Stimulated activated CD8-positive, alpha-beta memory T cell treated with anti-CD3 and anti-CD28 coated beads, Interleukin-2, amount 100 ng/mL, for 48 hours (primary cell): ENCODE results near the gene GPRIN3.

ENCODE experiments used
- DNase-seq, 2 donors: peaks; one replicate each; pipeline ENCODE4 v3.0.0-alpha.2; 2020; ENCODE audit warnings: low read depth in 2 of 2

The GPRIN3 gene

DNA sequence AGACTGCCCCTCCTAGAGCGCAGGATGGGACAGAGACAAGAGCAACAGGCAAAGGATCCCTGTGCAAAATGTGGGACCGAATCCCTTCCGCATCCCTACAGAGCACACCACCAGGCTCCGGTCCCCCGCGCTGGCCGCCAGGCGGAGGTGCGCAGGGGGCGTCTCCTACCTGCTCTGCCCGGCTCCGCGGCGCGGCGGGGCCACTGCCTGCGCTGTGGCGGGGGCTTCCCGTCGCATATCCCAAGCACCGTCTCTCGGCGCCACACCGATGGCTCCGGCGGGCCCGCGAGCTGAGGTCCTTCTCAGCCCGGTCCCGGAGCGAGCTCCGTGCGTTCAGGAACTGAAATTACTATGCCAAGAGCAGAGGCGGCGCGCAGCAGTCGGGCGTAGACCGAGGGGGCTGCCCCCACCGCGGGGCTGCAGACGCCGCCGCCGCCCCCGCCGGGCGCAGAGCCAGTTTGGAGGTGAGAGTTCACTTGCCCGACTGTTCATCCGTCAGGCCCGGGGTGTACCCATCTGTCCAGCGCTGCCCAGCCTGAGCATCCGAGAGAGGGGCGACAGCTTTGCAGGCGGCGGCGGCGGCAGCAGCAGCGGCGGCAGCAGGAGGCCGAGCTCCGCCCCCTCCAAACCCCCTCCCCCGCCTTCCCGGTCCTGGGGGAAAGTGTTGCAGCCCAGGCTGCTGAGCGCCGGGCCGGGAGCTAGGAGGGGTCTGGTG, at the start of gene GPRIN3:
TSS of gene GPRIN3 (minus strand) at position 355 of the 715 bp plus-strand sequence. CDS start 57,690 bp downstream, outside the sequence.
- peak; percentile 45 to 49 for DNase-seq

DNA sequence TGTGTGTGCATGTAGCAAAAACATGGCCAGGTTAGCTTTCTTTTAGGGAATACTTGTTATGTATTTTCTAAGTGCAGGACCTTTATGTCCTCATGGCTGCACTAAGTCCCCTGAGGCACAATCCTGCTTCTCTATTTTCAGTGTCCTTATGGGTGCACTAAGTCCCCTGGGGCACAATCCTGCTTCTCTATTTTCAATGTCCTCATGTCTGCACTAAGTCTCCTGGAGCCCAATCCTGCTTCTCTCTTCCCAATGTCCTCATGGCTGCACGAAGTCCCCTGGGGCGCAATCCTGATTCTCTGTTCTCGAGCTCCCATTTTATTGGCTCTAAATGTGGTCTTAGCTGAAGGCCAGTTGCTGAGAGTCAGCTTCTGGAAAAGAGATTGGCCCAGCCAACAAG, 49.7 kb upstream of the GPRIN3 start:
- DNase-seq, result no peak

DNA sequence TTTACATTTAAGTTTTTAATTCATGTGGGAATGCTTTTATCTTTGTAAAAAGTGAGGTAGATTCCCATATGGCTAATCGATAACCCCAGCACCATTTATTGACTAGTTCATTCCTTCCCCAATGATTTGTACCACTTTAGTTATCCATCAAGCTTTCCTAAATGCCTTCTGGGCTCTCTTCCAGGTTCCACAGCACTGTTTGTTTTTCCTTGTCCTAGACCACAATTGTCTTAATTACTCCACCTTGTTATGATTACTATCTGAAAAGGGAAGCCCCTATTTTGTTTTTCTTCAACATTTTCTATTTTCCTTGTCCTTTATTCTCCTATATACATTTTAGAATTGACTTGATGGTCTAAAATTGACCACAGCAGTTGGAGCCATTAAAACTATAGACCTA, 48.5 kb upstream of the GPRIN3 start:
- no peak for DNase-seq

DNA sequence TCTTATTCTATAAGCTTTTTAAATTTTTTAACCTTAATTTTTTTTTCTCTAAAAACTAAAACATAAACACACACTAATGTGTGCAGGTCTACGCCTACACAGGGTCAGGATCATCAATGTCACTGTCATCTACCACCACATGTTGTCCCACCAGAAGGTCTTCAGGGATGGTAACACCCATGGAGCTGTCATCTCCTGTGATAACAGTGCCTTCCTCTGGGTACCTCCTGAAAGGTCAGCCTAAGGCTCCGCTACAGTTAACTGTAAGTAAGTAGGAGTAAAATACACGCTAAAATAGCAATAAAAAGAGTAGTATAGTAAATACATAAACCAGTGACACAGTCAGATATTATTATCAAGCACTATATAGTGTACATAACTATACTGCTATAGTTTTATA, 45.9 kb upstream of the GPRIN3 start:
- DNase-seq, result no peak

DNA sequence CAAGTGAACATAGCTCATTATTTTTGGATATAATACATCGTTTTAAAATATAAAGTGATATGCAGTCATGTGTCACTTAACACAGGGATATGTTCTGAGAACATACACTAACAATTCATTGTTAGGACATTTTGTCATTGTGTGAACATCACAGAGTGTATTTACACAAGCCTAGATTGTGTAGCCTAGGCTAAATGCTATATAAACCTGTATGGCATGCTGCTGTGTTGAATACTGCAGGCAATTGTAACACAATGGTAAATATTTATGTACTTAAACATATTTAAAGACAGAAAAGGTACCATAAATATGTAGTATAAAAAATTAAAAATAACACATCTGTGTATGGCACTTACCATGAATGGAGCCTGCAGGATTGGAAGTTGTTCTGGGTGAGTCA, 44.9 kb upstream of the GPRIN3 start:
- no peak for DNase-seq

DNA sequence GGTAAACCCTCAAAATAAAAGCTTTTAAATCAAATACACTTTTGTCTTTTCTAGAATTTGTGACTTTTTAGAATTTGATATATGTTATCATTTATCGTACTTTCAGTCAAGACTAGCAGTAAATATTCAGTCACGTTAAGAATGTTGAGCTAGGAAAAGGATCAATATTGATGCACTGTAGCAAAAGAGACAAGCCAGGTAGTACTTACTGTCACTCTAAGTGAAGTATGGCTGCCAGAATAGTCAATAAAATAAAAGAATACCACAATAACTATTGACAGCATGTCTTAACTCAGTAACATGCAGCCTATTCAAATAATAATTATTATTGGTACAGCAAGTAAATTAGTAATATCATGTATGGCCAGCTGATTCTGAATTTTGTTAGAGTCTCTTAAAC, 43.6 kb upstream of the GPRIN3 start:
- DNase-seq, result no peak

DNA sequence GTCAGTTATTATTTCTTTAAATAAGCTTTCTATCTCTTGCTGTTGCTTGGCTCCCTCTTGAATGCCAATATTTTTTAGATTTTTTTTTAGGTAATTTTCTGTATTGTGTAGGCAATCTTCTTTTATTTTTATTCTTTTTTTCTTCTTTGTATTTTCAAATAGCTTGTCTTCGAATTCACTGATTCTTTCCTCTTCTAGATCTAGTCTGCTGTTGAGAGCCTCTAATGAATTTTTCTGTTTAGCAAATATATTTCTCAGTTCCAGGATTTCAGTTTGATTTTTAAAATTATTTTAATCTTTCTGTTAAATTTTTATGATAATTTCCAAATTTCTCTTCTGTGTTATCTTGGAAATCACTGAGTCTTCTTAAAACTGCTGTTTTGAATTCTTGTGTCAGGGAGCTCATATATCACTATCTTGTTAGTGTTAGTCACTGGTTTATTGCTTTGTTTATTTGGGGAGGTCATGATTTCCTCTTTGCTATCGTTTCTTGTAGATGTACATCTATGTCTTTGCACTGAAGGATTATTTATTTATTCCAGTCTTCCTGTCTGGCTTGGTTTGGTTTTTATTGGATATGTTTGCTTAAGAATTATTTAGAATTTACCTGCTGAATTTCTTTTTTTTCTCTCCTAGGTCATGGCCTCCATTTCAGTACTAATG, 39.9 kb upstream of the GPRIN3 start:
- DNase-seq, result no peak

DNA sequence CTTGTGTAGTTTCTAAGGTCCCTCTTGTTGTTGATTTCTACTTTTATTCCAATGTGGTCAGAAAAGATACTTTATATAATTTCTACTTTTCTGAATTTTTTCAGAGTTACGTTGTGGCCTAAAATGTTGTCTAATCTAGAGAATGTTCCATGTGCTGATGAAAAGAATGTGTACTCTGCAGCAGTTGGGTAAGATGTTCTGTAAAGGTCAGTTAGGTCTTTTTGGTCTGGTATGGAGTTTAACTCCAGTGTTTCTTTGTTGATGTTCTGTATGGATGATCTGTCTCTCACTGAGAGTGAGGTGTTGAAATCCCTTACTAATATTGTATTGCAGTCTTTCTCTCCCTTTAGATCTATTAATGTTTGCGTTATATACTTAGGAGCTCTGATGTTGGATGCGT, 37.0 kb upstream of the GPRIN3 start:
- no peak for DNase-seq

DNA sequence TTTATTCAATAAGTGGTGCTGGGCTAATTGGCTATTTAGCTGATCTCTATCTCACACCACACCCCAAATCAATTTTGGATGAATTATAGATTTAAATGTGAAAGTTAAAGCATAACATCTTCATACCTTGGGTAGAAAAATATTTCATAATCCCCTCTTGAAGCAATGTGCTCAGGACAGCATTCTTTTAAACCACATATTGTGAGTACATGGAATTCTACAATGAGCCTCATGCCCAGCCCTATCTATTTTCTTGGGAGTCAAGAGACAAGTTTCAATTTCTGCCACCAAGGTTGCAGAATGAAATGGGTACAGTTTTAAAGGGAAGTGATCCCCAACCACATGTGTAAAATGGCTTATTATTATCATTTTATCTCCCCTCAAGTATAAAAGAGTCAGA, 30.6 kb upstream of the GPRIN3 start:
- no peak for DNase-seq

DNA sequence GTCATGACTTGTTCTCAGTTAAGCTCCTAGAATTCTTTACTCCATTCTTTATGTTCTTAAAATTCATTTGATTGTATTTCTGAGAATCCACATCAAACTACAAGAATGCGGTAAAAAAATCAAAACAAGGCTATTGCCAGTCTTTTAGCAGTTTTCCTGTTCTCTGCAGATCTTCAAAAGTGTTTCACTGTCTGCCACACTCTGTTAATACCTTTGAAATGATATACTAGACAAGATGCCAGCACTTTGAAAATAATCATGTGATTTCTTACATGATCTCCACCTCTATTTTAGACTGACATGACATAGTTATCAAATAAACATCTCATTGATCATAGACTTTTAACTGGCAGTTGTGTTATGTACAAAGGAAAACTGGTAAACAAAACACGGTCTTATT, 30.1 kb upstream of the GPRIN3 start:
- no peak for DNase-seq

DNA sequence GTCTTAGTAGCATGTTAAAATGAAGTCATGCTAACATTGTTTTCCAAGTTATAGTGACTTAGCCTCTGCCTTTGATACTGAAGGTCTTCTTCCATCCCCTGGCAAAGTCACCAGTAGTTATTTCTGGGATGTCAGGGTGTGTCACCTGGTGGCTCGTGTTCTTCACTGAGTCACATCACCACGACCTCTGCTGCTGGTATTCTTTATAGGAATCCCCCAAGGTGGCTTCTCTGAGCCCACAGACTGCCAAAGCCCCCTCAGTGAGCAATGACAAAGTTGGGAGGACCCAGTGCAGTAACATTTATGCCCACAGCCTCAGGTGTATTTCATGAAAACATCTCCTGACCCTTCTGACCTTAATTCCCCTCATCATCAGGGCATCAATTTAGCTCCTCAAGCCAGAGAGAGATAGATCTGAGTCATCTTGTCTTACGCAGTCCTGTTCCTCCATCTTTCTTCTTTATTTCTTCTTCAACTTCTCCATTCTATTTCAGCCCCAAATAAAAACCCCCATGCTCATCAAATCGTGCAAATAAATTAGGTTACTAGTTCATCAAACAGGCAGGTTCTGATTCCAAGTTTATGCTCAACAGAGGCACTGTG, 29.3 kb upstream of the GPRIN3 start:
- DNase-seq, result no peak

DNA sequence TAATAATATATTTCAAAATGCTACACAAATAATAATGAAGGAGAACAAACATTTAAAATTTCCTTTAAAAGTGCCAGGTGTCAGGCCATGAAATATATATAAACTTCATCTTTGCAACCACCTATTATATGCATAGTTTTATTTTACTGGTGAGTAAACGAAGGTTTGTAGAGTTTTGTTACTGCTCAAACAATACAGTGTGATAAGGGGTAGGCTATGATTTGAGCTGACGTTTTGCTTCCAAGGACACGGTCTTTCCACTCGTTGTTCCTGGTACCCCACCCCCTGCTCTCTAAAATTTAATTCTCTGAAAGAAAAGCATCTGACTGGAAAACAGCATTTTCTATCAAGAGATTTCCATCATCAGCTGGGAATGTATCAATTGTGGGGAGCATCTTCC, 27.2 kb upstream of the GPRIN3 start:
- no peak for DNase-seq

DNA sequence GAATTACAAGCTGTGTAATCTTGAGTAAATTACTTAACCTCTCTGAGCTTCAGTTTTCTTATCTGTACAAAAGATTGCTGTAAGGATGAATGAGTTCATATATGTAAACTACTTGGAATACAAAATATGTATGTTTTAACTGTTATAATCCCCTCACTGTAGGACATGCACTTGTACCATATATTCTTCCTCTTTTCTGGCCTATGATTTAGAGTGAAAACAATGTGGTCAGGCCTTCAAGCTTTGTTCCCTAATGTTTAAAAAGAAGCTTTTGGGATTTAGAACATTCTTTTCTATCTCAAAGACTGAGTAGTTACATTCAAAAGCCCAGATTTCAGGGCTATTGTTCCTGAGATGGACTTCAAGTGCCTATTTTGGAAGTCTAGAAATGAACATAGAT, 26.7 kb upstream of the GPRIN3 start:
- DNase-seq, result no peak

DNA sequence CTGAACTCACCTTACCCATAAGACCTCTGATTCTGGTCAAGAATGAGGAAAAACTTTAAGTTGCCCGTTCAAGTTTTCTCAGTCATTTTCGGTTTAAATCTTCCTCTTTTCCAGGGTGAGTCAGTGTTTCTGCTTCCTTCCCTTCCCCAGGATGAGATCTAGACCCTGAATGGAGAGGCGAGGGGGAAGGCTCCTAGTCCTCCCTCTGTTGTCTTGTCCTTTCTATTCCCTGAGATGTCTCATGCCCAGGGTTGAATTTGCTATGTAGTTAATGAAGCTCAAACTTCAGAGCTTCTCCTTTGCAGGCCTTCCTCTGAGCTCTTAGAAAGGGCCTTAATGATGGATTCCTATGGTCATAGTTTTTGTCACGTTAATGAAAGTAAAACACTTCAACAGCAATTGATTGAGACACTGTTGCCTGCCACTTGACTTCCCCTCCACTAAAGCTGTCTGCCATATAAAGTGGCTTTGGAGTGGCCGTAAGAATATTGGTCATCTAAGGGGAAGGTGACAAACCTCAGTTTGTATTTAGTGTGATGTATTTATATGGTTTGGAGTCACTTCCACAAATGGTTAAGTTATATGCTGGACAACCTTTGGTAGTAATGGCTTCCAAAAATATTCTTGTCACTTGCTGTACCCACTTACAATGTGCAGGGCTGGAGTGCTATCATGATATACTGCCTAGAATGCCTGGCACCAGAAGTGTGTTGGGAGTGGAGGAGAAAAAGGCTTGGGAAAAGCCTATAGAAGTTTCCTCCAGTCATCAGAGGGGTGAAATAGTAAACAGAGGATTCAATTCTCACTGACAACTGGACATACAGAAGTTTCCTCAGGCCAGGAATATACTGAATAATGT, 24.3 kb upstream of the GPRIN3 start:
- no peak for DNase-seq

DNA sequence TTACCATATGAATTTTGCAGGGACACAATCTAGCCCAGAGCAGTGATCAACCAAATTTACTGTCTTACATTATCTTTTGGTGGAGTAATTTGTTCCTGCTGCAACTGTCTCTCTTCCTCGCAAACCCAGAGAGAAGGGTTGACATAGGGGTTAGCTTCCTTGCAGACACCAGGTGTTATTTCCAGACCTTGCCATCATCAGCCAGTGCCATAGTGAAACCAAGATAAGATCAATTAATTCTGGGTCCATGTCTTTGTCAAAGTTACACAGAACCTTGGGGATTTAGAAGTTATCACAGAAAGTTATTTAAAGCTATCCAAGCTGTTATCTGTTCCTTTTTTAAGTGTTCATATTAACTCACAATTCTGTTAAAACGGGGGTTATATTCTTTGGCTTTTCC, 23.6 kb upstream of the GPRIN3 start:
- no peak for DNase-seq

DNA sequence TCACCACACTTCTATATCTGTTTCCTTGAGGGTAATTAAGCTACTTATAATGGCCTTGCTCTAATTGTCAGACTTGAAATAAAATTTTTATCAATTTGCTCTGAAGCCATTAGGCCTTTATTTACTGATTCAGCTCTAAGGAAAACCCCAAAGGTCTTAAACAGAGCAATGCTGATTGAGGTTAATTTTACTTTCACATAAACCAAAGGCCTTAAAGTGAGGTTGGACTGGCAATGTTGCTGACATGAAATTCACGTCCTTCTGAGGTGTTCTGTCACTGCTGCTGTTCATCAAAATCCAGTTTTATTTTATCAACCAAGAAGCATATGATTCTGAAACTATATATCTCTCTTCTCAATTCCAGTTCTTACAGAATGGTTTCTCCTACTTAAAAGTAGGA, 21.7 kb upstream of the GPRIN3 start:
- DNase-seq, result no peak

DNA sequence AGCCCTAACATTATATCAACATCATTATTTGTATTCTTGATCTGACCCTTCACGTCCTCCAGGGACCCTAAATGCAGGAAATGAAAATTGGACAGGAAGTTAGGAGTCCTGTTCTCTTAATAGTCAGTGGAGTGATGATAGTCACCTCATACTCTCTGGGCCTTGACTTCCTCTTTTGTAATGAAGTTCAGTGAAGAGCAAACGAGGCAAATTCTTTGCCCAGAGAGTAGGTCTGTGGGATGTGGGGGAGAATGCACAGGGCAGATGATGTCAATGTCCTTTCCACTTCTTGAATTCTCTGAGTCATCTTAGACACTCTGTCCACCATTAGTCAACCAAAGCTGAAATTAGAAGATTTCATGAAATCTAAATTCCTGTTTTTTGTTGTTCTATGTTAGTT, 17.1 kb upstream of the GPRIN3 start:
- DNase-seq, result no peak

DNA sequence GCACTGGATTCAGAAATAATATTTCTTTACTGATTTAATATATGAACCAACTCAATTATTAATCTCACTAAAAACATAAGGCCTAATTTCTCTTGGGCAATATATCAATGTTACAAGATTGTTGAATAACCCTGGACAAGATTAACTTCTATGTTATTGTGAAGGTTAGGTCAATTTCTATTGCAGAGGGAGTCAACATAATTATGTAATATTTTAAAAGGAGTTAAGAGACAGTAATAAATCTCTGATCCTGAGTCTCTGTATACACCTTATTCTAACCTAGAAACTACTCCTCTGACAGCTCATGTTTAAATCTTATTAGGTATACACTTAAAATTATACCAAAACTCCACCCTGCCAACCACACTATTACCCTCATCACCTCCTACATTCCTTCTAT, 15.1 kb upstream of the GPRIN3 start:
- DNase-seq, result no peak

DNA sequence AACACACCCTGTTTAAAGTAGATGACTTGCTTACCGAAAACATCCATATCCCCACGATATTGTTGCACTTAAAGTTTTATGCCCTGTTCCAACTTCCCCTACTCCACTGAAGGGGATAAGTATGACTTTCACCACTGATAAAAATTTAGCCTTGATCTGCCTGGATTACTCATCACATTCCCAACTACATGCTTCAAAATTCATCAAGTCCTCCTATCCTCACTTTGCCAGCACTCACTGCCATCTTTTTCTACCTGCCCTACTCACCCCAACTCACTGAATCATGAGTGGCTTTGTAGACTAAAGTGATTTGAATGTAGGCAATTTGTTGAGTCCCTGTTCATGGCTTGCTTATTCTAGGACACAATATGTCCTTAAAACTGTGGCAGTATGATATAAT, 12.2 kb upstream of the GPRIN3 start:
- DNase-seq, result no peak

DNA sequence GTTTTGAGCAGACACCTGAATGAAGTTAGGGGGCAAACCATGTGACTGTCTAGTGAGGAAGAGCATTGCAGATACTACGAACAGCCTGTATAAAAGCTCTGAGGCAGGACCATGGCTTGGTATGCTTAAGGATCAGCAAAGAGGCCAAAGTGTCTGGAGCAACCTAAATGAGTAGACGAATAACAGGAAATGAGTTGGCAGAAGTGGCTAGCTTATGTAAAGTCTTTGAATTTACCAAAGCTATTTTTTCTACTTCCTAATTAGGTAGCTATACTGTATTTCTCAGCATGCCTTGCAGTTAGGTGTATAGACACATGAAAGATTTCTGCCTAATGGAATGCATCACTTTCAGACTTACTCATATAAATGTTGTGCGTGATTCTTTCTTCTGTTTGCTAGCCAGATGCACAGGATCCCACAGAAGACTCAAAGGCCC, 9.3 kb upstream of the GPRIN3 start:
- no peak for DNase-seq

DNA sequence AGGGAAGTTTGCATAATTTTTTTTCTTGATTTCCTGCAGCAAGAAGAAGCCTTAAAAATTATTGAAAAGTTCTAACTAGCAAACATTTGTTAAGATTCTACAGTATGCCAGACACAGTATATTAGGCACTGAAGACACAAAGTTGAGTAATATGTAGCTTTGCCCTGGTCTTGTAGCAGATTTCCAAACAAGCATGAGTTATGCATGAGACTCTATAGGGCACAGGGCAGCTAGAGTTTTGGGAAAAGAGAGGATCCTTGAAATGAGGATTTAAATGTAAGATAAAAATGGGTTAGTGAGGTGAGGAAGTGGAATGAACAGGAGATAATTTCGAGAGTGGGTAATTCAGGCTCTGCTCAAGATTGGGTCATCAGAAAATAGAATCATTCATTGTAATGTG, 8.6 kb upstream of the GPRIN3 start:
- DNase-seq, result no peak

DNA sequence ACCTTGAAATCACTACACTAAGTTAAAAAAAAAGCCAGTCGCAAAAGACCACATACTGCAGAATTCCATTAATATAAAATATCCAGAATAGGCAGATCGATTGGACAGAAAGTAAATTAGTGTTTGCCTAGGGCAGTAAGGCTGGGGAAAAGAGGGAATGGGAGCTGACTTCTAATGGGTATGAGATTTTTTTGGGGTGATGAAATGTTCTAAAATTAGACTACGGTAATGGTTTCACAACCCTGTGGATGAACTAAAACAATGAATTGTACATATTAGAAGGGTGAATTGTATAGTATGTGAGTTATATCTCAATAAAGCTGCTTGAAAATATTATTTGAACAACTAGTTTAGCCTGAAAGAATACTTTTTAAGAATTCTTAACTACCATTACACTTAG, 6.7 kb upstream of the GPRIN3 start:
- DNase-seq, result no peak
